Measurements from ENCODE around the gene KLF9.

GRCh38 chr9:70435948-70436347 lies 21.5 kb upstream of the KLF9 start:
- no peak for TF ChIP-seq CTCF (IDR thresholded peaks at IDR 0.05; ENCODE audit: insufficient read depth, low read length, poor library complexity, severe bottlenecking)
- no peak for TF ChIP-seq EZH2phosphoT487 (conservative IDR thresholded peaks at IDR 0.05; ENCODE audit: low read length)

Data from SU-DHL-6 (cell line).